Measurements from ENCODE around the gene EVL. TPM values are rescaled to one million over a fixed set of nuclear protein-coding genes. Genes with fewer than 3 reads are reported as not detected.

EVL gene
- total and polyA plus RNA-seq, 2 of the 8 experiments (the other 6 are each of a cell fraction or from before 2014, with no cell fraction given): 30.7 to 64.6 TPM

DNA sequence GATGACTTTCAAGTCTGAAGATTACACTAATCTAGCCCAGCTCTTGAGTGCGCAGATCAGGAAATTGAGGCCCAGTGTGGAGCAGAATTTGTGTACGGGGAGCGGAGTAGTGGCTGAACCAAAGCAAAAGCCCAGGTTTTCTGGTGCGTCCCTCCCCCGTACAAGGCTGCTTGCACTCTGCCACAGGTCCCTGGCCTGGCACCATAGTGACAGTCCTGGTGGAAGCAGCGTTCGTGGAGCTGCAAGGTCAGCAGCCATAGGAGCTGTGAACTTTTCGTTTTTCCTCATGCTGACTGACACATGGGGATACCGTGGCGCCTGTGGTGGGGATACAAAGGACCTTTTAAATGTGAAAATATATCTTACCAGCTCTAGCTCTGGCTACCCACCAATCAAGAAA lies 1.7 kb downstream of the EVL start:
- H3K9me3 ChIP-seq (ENCODE audit: insufficient read depth in 2 of 2, low read depth in 1 of 2, low read length in 1 of 2): no peaks in the 10 kb centered on the region
- H2AK5ac ChIP-seq (ENCODE audit: low read depth, low read length): no peak overlapping the region
- H3K9ac ChIP-seq (replicated peaks in 1 of 4; ENCODE audit: extremely low read depth in 1 of 4, low read depth in 3 of 4, low read length in 3 of 4): no peak overlapping the region
- no peaks in the 10 kb centered on the region for H3K23me2 ChIP-seq (ENCODE audit: low read depth, low read length)
- no peak overlapping the region for H3K14ac ChIP-seq (ENCODE audit: insufficient read length)
- H3K36me3 ChIP-seq (ENCODE audit: control insufficient read depth in 2 of 4, insufficient read depth in 4 of 4, low read length in 3 of 4): no peaks in the 10 kb centered on the region
- H2BK20ac ChIP-seq (ENCODE audit: low read length): no peak overlapping the region
- TF ChIP-seq SAP30 (IDR thresholded peaks at IDR 0.05; ENCODE audit: insufficient read depth, insufficient replicate concordance, low read length) (no peak), CHD2 (IDR thresholded peaks at IDR 0.05; ENCODE audit: low read length) (no peak), CEBPB (IDR thresholded peaks at IDR 0.05; ENCODE audit: low read depth, low read length) (no peak), TCF12 (IDR thresholded peaks at IDR 0.05; ENCODE audit: low read depth, low read length) (no peak), SIX5 (IDR thresholded peaks at IDR 0.05; ENCODE audit: low read depth, low read length) (no peak), CTBP2 (IDR thresholded peaks at IDR 0.05; ENCODE audit: borderline replicate concordance, insufficient read depth, insufficient read length, low read length) (no peak), KDM1A (IDR thresholded peaks at IDR 0.05; ENCODE audit: borderline replicate concordance, low read length) (no peak), JUND (IDR thresholded peaks at IDR 0.05; ENCODE audit: low read length) (no peak), SRF (IDR thresholded peaks at IDR 0.05; ENCODE audit: low read depth, low read length) (no peak), SUZ12 (IDR thresholded peaks at IDR 0.05; ENCODE audit: low read length) (no peak), TAF7 (optimal IDR thresholded peaks at IDR 0.05; ENCODE audit: borderline replicate concordance, low read depth, low read length) (no peak), BACH1 (IDR thresholded peaks at IDR 0.05; ENCODE audit: low read length) (no peak)
- TF ChIP-seq, protein P1, sequence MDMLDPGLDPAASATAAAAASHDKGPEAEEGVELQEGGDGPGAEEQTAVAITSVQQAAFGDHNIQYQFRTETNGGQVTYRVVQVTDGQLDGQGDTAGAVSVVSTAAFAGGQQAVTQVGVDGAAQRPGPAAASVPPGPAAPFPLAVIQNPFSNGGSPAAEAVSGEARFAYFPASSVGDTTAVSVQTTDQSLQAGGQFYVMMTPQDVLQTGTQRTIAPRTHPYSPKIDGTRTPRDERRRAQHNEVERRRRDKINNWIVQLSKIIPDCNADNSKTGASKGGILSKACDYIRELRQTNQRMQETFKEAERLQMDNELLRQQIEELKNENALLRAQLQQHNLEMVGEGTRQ (IDR thresholded peaks at IDR 0.05; ENCODE audit: low read length): no peak
- no peak overlapping the region for H2AFZ ChIP-seq (ENCODE audit: low read length)
- H3K79me1 ChIP-seq (ENCODE audit: low read depth, low read length): peaks cover 6% of the 10 kb centered on the region; the same call in 1 of the 2 replicates
- no peak overlapping the region for H3K56ac ChIP-seq (replicated peaks; ENCODE audit: insufficient read length, low read depth, low read length)
- H3K4ac ChIP-seq (replicated peaks; ENCODE audit: insufficient read length, low read depth, low read length): no peak overlapping the region
- no peak overlapping the region for H3K18ac ChIP-seq (ENCODE audit: extremely low read depth, low read length)
- no peak overlapping the region for H4K5ac ChIP-seq (ENCODE audit: insufficient read length, low read depth, low read length)
- H3K79me2 ChIP-seq (ENCODE audit: control insufficient read depth in 1 of 2, insufficient read depth in 2 of 2, low read length in 2 of 2): 0 out of 4 replicates have a peak, but pooled peaks cover 0 to 3% of the 10 kb centered on the region in 2 experiments
- no peak overlapping the region for H2BK12ac ChIP-seq (ENCODE audit: low read depth, low read length)
- CTCF ChIA-PET (ENCODE audit: partially characterized antibody): interaction anchor here (0.9 to 24.3 kb wide), 8 partner anchors 9 to 83 kb away, joined by 3 to 240 read pairs (median 4); no protein-coding TSS in a partner anchor
- H4K91ac ChIP-seq (replicated peaks; ENCODE audit: insufficient read length, low read length): no peak overlapping the region
- no peak overlapping the region for H3K4me3 ChIP-seq (ENCODE audit: extremely low read depth in 1 of 4, insufficient read depth in 2 of 4, low read depth in 3 of 4, low read length in 4 of 4)
- no peak overlapping the region for H3K23ac ChIP-seq (ENCODE audit: insufficient read length)
- DNase-seq (ENCODE audit: low read depth in 1 of 2, low spot score in 2 of 2): no peak
- no peak overlapping the region for H3K27ac ChIP-seq (ENCODE audit: low read depth, low read length)
- no peaks in the 10 kb centered on the region for H3K4me1 ChIP-seq (replicated peaks in 1 of 4; ENCODE audit: control insufficient read depth in 3 of 4, insufficient read depth in 4 of 4, low read length in 3 of 4)
- H4K20me1 ChIP-seq (replicated peaks in 1 of 2; ENCODE audit: control insufficient read depth in 1 of 2, insufficient read depth in 2 of 2, low read length in 2 of 2): peaks cover 0 to 3% of the 10 kb centered on the region in 2 experiments
- H4K8ac ChIP-seq (ENCODE audit: extremely low read depth, insufficient read depth, low read length): no peak overlapping the region
- H2BK15ac ChIP-seq (ENCODE audit: low read length): no peak overlapping the region
- H3K4me2 ChIP-seq (ENCODE audit: insufficient read depth in 1 of 2, low read depth in 2 of 2, low read length in 2 of 2): no peak overlapping the region
- FAIRE-seq: no peak
- H2BK5ac ChIP-seq (ENCODE audit: low read depth, low read length): no peak overlapping the region
- H2BK120ac ChIP-seq (replicated peaks; ENCODE audit: low read depth, low read length): no peak overlapping the region
- WGBS, 2 experiments (ENCODE audit: extremely low coverage in 1 of 2, insufficient coverage in 1 of 2, insufficient read length in 1 of 2, insufficient replicate concordance in 2 of 2, low coverage in 1 of 2, low lambda C conversion rate in 2 of 2, missing lambda C conversion rate in 1 of 2): 78% methylated on average over 10 of the region's 10 CpGs; no CpG with 5 or more reads in 1 of the 2 experiments
- H3K27me3 ChIP-seq (replicated peaks in 1 of 4; ENCODE audit: control insufficient read depth in 3 of 4, extremely low read depth in 1 of 4, insufficient read depth in 3 of 4, low read length in 3 of 4): 0 out of 7 replicates have a peak, but pooled peaks cover 0 to 2% (median 0%) of the 10 kb centered on the region in 4 experiments
- POLR2A ChIA-PET (ENCODE audit: partially characterized antibody): no interaction called here

Measured in H1 (cell line).